HG02885 (cell line): ENCODE data around the gene MED8.

ENCODE experiments used
- ATAC-seq: cut with Tn5 transposase; IDR thresholded peaks from one replicate; pipeline ENCODE4 v1.9.1; 2021; ENCODE audit warnings: mild to moderate bottlenecking; ENCODE audit not compliant: unreplicated experiment, poor library complexity

The MED8 gene

DNA sequence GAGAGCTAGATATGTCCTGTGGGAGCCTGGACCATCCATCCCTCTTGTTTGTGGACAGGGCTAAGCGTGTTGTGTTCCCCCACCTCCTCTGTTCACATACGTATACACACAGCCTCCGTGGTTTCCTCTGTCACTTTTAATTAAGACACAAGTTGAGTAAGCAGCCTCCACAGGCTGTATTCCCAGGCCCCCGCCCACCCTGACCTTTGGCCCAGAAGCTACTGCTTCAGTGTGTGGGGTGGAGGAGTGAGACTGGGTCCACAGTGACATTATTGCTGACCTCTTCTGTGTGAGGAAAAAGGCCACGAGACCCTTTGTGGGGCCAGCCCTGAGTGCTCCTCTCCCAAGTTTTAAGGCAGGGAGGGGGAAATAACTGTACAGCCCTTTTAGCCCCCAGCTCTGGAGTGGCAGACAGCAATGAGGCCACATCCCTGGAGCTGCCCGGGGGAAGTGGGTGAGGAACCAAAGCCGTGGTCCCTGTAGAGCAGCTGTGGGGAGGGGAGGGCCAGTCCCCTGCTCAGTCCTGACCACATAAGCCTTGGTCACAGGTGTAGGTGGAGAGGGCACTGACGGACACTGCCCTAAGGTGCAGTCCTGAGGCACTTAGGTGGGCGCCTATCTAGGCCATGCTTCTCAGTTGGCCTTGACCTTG, 26.2 kb downstream of the MED8 start:
- no peak for ATAC-seq

DNA sequence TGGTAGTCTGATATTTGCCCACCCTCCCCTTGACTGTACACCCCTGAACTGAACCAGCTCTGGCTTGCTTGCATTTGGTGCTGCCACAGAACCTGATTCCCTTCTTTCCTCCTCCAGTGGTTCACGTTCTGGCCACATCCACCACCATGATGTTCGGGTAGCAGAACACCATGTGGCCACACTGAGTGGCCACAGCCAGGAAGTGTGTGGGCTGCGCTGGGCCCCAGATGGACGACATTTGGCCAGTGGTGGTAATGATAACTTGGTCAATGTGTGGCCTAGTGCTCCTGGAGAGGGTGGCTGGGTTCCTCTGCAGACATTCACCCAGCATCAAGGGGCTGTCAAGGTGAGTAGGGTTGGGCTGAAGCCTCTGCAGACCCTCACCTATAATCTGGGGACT, 29.0 kb downstream of the MED8 start:
- no peak for ATAC-seq

DNA sequence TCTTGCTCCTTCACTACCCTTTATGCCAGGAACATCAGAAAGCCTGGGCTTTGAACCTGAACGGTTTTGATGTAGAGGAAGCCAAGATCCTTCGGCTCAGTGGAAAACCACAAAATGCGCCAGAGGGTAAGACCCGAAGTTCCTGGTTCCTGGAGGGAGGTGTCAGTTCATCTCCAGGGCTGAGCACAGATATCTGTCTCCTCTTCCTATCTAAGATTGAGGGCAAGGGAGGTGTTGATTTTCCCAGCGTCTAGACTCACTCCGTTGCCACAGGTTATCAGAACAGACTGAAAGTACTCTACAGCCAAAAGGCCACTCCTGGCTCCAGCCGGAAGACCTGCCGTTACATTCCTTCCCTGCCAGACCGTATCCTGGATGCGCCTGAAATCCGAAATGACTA, 29.9 kb downstream of the MED8 start:
- ATAC-seq, result no peak

GRCh38 chr1:43358746-43359693, 30.6 kb downstream of the MED8 start, which contains the start of gene CDC20:
Gene CDC20, plus strand, starts transcription at chr1:43358981. Its CDS starts 235 bp downstream, at chr1:43359216.
- ATAC-seq, result peak; percentile 95

GRCh38 chr1:43358121-43358745, 31.4 kb downstream of the MED8 start:
- ATAC-seq, result no peak

DNA sequence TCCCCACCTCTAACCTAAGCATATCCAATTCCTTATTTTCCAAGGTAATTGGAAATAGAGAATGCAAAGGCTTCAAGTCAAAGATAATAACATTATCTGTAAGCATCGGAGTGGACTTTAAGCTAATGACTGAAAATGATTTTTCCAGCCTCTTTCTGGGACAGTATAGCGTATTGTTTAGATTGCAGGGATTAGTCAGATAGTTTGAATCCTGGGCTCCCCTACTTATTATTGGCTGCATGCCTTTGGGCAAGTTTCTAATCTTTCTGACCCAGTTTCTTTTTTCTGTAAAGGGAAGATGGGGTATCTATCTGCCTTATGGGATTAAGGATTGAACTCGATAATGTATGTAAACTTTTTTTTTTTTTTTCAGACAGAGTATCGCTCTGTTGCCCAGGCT, 32.3 kb downstream of the MED8 start:
- no peak for ATAC-seq

DNA sequence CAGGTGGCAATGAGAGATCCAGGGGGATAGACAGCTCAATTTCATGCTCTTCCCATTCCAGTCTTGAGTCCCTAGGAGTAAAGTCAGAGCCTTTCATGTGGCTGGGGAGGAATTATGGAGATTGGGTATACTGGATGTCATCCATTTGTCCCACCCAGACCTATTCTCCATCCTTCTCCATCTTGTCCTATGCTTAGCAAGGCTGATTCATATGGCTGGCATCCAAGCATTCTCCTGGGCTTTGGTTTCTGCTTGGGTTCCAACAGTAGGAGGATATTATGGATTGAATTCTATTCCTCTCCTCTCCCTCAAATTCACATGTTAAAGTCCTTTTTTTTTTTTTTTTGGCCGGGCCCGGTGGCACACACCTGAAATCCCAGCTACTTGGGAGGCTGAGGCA, 34.7 kb downstream of the MED8 start:
- no peak for ATAC-seq

DNA sequence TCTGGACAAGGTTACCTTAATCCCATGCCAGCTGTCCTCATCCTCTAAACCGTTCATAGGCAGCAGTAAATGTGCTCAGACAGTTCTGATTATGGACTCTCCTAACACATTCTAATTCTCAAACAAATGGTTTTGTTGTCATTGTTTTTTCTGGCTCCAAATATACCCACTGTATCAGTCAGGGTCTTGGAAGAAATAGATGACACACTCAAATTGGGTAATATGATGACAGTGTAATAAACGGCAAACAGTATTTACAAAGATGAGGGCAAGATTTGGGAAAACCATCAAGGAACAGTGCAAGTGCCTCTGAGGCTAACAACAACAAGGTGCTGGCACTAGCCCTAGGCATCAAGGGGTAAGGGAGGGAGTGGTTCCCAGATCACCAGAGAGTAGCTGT, 35.1 kb downstream of the MED8 start:
- no peak for ATAC-seq

- ATAC-seq, result no peak
These were observed 36.7 kb downstream of the MED8 start for GRCh38 chr1:43352881-43353280.

DNA sequence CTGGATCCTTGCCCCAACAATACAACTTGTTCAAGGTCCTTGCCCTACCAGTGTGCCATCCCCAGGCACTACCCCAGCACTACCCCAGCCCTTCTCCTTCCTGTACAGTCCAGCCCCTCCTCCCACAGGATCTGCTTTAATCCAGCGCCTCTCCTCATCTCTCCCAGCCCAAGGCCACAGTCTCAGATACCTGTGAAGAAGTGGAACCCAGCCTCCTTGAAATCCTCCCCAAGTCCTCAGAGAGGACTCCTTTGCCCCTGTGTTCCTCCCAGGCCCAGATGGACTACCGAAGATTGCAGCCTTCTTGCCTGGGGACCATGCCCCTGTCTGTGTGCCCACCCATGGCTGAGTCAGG, 37.3 kb downstream of the MED8 start:
- ATAC-seq, result no peak

DNA sequence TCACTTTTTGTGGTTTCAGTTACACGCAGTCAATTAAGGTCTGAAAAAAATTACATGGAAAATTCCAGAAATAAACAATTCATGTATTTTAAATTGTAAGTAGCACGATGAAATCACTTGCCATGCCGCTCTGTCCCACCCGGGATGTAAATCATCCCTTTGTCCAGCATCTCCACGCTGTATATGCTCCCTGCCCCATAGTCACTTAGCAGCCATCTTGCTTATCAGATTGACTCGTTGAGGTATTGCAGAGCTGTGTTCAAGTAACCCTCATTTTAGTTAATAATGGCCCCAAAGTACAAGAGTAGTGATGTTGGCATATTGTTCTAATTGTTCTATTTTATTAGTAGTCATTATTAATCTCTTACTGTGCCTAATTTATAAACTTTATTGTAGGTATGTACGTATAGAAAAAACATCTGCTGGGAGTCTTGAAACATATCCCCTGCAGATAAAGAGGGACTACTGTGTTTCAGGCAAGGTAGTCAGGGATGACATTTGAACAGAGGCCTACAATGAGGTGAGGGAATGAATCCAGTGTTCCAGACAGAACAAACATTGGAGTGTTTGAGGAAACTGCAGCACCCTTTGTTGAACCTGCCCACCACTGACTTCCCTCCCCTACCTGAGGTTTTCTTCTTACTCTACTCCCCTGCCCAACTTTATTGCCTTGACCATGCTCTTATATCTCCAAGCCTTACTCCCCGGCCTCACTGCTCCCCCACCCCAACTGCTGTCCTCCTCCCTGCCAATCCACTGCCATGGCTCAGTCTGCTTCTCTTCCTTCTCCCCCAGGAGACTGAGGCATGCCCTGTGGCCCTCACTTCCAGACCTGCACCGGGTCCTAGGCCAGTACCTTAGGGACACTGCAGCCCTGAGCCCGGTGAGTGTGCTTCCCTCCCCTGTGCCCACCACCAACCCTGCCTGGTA, 37.9 kb downstream of the MED8 start:
- ATAC-seq, result no peak

DNA sequence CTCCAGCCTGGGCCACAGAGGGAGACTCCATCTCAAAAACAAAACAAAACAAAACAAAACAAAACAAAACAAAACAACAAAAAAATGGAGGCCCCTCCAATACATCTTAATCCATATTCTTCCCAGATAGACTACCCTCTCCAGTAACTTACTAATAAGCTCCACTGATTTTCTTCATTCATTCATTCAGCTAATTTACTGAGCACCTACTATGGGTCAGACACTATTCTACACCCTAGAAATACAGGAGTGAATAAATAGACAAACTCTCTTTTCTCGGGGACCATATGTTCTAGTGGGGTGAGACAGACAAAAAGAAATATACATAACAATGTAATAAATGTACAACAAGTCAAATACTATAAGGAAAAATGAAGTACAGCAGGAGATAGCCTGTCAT, 38.6 kb downstream of the MED8 start:
- ATAC-seq, result no peak

GRCh38 chr1:43349594-43350306, 39.9 kb downstream of the MED8 start:
- ATAC-seq, result no peak

DNA sequence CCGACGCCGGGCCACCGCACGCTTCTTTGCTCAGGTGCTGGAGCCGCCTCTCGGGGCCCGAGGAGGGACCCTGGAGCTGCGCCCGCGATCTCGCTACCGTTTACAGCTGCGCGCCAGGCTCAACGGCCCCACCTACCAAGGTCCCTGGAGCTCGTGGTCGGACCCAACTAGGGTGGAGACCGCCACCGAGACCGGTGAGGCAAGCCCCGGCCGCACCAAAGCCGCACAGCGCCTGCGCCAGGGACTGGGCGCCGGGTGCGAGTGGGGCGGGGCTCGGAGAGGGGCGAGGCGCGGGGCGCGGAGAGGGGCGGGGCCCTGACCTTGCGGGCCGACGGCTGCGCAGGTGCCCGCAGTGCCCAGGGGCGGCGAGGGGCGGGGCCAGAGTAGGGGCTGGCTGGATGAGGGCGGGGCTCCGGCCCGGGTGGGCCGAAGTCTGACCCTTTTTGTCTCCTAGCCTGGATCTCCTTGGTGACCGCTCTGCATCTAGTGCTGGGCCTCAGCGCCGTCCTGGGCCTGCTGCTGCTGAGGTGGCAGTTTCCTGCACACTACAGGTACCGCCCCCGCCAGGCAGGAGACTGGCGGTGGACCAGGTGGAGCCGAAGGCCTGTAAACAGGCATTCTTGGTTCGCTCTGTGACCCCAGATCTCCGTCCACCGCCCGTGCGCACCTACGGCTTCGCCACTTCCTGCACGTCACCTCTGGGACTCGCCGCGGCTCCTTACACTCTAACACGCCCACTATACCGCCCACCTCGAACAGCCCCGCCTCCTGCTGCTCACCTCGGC, 40.6 kb downstream of the MED8 start:
- no peak for ATAC-seq

- no peak for ATAC-seq
These were observed 41.2 kb downstream of the MED8 start for GRCh38 chr1:43348343-43348808.

GRCh38 chr1:43346636-43347035, 43.0 kb downstream of the MED8 start:
- ATAC-seq, result no peak

DNA sequence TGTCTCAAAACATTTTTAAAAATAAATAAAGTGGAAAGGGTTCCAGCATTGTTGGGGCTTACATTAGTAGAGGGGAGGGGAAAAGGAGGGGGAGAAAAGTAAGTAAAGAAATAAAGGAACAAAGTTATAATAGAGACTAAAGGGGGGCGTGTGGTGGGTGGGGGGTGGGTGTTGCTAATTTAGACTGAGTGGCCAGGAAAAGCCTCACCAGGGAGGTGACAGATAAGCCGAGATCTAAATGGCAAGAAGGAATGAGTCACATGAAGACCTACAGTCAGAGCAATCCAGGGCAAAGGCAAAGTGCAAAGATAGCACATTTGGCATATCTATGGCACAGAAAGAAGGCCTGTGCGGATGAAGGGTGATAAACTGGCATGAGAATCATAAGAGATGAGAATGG, 44.5 kb downstream of the MED8 start:
- ATAC-seq, result no peak

GRCh38 chr1:43344267-43344850, 45.2 kb downstream of the MED8 start:
- no peak for ATAC-seq
